ENCODE results near the gene SERPINB5.

Gene SERPINB5

GRCh38 chr18:63492851-63493250, 16.1 kb downstream of the SERPINB5 start:
- Mint-ChIP-seq H3K27ac (no peak overlapping the region), H3K4me1 (no peaks in the 10 kb centered on the region), H3K27me3 (no peaks in the 10 kb centered on the region), H3K36me3 (no peaks in the 10 kb centered on the region), H3K4me3 (no peak overlapping the region), H3K9me3 (no peaks in the 10 kb centered on the region)
- ATAC-seq: no peak

DNA sequence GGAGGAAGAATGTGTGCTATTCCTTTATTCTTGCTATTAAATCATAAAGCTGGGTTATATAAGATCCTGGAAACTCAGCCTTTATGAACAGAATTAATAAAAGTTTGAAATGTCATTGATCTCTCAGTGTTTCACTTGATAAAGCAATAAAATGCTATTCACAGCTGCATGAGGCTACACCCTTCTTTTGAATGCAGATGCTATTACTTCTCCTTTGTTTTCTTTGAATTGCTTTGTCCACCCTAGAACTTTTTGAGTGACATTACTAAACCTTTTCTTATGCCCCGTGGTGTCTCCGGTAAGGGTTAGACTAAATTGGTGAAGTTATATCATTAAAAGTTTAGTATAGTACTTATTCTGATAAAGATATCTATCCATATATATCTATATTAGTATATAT, 18.9 kb downstream of the SERPINB5 start:
- H3K4me1 Mint-ChIP-seq: no peaks in the 10 kb centered on the region
- no peaks in the 10 kb centered on the region for H3K27me3 Mint-ChIP-seq
- H3K4me3 Mint-ChIP-seq: no peak overlapping the region

GRCh38 chr18:63505566-63506335, 29.0 kb downstream of the SERPINB5 start:
- H3K4me1 Mint-ChIP-seq: no peaks in the 10 kb centered on the region
- no peak overlapping the region for H3K27ac Mint-ChIP-seq
- no peaks in the 10 kb centered on the region for H3K36me3 Mint-ChIP-seq
- no peak overlapping the region for H3K4me3 Mint-ChIP-seq
- no peaks in the 10 kb centered on the region for H3K9me3 Mint-ChIP-seq
- peaks cover 43% of the 10 kb centered on the region for H3K27me3 Mint-ChIP-seq
- no peak for ATAC-seq

More for the DNA sequence above, 18.9 kb downstream of the SERPINB5 start:
- no peak for ATAC-seq
- Mint-ChIP-seq H3K9me3 (no peaks in the 10 kb centered on the region), H3K27ac (no peak overlapping the region), H3K36me3 (no peaks in the 10 kb centered on the region)

DNA sequence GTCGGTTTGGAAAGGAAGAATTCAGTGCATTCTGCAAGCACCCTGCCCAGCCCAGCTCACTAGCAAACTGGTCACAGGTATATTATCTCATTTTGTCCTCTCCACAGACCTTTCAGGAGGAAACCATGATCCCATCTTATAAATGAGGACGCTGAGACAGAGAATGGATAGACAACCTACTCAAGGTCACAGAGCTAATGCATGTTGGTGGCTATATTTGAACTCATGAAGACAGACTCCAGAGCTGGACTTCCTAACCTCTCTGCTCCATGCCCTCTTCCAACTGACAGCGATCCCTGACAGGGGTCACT, 29.5 kb downstream of the SERPINB5 start:
- Mint-ChIP-seq H3K4me1 (no peaks in the 10 kb centered on the region), H3K27ac (no peak overlapping the region), H3K27me3 (peaks cover 48% of the 10 kb centered on the region), H3K4me3 (no peak overlapping the region), H3K9me3 (no peaks in the 10 kb centered on the region), H3K36me3 (no peaks in the 10 kb centered on the region)
- no peak for ATAC-seq

DNA sequence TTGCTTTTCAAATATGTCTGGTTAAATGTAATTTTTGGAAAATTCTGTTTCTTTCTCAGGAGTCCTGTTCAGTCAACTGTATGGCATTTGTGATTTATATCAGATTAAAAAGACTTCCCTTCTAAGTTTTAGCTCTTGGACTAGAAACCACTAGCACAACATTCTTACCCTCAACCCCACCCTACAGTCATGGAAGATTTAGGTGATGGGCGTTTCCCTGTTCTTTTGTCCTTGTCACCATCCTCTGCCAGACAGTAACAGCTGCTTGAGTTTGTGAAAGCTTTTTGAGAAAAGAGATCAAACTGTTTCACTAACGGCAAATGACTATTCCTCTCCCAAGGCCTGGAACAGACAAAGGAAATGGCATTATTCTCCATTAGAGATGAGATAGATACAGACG, 31.8 kb downstream of the SERPINB5 start:
- Mint-ChIP-seq H3K9me3 (no peaks in the 10 kb centered on the region), H3K27me3 (peaks cover 64% of the 10 kb centered on the region), H3K4me3 (no peak overlapping the region), H3K36me3 (no peaks in the 10 kb centered on the region), H3K4me1 (no peaks in the 10 kb centered on the region), H3K27ac (no peak overlapping the region)
- no peak for ATAC-seq

DNA sequence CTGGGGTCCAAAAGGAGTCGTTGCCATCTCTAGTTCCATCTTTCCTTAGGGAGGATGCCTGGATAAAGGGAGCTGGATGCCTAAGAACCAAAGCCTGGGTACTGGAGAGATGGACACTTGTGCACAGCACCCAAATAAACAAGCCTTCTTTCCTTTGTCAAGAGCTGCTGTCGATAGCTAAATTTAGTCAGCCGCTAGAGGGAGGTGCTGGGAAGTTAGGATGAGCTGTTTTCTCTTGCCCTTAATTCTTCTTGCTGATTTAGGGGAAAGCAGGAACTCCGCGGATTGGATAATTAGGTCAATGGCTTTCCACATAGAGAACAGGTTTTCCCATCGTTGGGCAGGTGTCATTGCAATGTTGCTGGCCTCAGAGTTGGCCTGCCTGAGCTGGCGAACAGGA, 34.5 kb downstream of the SERPINB5 start:
- Mint-ChIP-seq H3K4me1 (no peaks in the 10 kb centered on the region), H3K27ac (no peak overlapping the region), H3K27me3 (peaks cover 49% of the 10 kb centered on the region), H3K36me3 (no peaks in the 10 kb centered on the region), H3K9me3 (no peaks in the 10 kb centered on the region), H3K4me3 (no peak overlapping the region)
- no peak for ATAC-seq

- H3K4me3 Mint-ChIP-seq: no peak overlapping the region
- no peak for ATAC-seq
- no peaks in the 10 kb centered on the region for H3K9me3 Mint-ChIP-seq
- H3K27ac Mint-ChIP-seq: no peak overlapping the region
- H3K36me3 Mint-ChIP-seq: no peaks in the 10 kb centered on the region
- H3K4me1 Mint-ChIP-seq: no peaks in the 10 kb centered on the region
- peaks cover 38% of the 10 kb centered on the region for H3K27me3 Mint-ChIP-seq
These were observed 37.6 kb downstream of the SERPINB5 start for GRCh38 chr18:63514326-63514725.

- no peaks in the 10 kb centered on the region for H3K4me1 Mint-ChIP-seq
- no peak overlapping the region for H3K4me3 Mint-ChIP-seq
- ATAC-seq: no peak
- H3K27me3 Mint-ChIP-seq: peaks cover 35% of the 10 kb centered on the region
- H3K36me3 Mint-ChIP-seq: no peaks in the 10 kb centered on the region
- H3K27ac Mint-ChIP-seq: no peak overlapping the region
- no peaks in the 10 kb centered on the region for H3K9me3 Mint-ChIP-seq
These were observed 38.3 kb downstream of the SERPINB5 start for GRCh38 chr18:63514888-63515678.

DNA sequence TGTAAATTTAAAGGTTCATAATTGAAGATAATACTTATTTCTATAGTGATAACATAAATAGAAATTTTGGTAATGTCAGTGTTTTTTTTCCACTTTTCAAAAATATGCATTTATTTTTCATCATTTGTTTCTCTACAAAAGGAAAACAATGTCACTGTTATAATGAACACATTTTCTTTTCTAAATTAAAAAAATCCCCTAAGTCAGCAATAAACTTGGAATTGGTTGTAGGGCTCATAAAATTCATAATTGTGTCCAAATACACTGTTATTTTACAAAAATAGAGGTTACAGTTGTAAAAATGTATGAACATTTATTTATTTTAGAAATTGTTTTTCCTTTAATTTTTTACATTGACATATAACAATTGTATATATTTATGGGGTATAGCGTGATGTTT, 39.0 kb downstream of the SERPINB5 start:
- peaks cover 31% of the 10 kb centered on the region for H3K27me3 Mint-ChIP-seq
- H3K9me3 Mint-ChIP-seq: no peaks in the 10 kb centered on the region
- H3K36me3 Mint-ChIP-seq: no peaks in the 10 kb centered on the region

DNA sequence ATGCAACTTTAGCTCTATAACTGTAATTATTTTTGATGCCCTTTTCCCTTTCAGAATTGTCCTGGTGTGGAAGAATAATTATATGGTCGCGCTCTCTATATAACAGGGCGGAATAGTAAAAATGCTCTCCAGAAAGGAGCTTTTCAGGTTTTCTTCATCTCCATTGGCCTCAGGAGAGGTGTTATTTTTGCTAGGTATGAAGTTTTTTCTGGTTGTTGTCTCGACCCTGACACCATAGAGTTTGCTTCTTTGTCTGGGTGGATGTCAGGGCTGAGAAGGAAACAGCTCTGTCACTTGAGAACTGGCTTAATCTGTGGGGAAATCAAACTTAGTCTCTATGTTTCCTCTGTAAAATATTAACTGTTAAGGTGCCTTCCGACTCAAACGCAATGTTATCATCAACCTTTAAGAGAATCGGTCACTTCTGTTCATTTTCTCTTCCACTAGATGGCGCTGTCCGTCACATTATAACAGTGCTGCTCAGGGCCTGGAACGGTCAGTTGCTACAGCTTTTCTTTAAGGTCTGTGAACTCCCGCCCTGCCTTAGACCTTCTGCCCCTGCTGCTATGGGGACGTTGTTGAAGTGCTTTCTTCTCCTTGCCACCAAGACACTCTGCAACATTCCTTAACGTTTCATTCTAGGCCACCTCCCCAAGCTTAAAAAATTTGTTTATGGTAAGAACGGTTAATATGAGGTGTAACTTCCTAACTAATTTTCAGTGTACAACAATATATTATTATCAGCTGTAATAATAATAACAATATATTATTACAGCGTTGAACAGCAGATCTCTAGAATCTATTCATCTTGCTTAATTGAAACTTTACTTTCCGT, 41.6 kb downstream of the SERPINB5 start:
- Mint-ChIP-seq H3K4me1 (no peaks in the 10 kb centered on the region), H3K27me3 (peaks cover 15% of the 10 kb centered on the region), H3K36me3 (no peaks in the 10 kb centered on the region), H3K9me3 (no peaks in the 10 kb centered on the region), H3K4me3 (no peak overlapping the region), H3K27ac (no peak overlapping the region)
- peak; percentile 77 for ATAC-seq

More for the DNA sequence above, 39.0 kb downstream of the SERPINB5 start:
- Mint-ChIP-seq H3K4me3 (no peak overlapping the region), H3K27ac (no peak overlapping the region), H3K4me1 (no peaks in the 10 kb centered on the region)
- ATAC-seq: no peak

GRCh38 chr18:63520053-63520685, 43.4 kb downstream of the SERPINB5 start:
- no peak overlapping the region for H3K27ac Mint-ChIP-seq
- H3K4me3 Mint-ChIP-seq: no peak overlapping the region
- H3K27me3 Mint-ChIP-seq: peaks cover 20% of the 10 kb centered on the region
- H3K9me3 Mint-ChIP-seq: no peaks in the 10 kb centered on the region
- no peak for ATAC-seq
- no peaks in the 10 kb centered on the region for H3K4me1 Mint-ChIP-seq
- H3K36me3 Mint-ChIP-seq: no peaks in the 10 kb centered on the region

DNA sequence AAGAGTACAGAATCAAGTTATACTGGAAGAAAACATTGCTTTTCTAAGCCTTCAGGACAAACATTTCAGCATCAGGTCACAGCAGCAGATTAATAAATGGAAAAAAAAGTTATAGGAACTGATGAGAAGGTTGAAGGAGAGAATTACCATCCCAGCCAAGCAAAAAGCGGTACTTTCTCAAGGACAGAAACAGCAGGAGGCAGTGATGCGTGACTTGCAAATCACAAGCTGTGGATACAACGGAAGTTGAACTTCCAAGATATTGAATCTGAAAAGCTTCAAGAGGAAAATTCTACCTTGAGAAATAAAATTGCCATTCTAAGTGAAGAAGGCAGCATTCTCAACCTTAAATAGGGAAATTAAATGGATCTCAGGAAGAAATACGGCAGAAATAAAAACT, 46.9 kb downstream of the SERPINB5 start:
- no peak for ATAC-seq
- Mint-ChIP-seq H3K4me1 (no peaks in the 10 kb centered on the region), H3K27me3 (peaks cover 13% of the 10 kb centered on the region), H3K27ac (no peak overlapping the region), H3K36me3 (no peaks in the 10 kb centered on the region), H3K4me3 (no peak overlapping the region), H3K9me3 (no peaks in the 10 kb centered on the region)

DNA sequence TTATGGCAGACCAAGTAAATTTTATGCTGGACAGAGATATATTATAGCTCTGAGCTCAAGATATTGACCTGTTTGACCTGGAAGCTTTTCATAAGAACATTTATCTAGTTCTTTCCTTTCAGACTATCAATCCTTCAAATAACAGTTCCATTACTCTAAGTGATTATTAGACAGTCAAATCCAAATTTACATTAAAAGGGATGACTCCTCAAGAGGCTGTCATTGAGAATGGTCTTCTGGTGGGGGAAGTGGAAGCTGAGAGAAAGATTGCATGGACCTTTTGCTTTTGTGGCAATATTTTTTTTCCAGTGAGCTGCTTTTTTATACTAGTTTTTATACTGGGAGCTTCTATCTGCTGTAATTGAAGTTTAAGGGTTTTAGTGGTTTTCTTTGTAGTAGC, 50.5 kb downstream of the SERPINB5 start:
- Mint-ChIP-seq H3K27ac (no peak overlapping the region), H3K27me3 (peaks cover 9% of the 10 kb centered on the region), H3K36me3 (no peaks in the 10 kb centered on the region), H3K4me3 (no peak overlapping the region), H3K4me1 (no peaks in the 10 kb centered on the region), H3K9me3 (no peaks in the 10 kb centered on the region)
- no peak for ATAC-seq

- no peaks in the 10 kb centered on the region for H3K9me3 Mint-ChIP-seq
- ATAC-seq: no peak
These were observed 52.2 kb downstream of the SERPINB5 start for GRCh38 chr18:63528863-63529492.

DNA sequence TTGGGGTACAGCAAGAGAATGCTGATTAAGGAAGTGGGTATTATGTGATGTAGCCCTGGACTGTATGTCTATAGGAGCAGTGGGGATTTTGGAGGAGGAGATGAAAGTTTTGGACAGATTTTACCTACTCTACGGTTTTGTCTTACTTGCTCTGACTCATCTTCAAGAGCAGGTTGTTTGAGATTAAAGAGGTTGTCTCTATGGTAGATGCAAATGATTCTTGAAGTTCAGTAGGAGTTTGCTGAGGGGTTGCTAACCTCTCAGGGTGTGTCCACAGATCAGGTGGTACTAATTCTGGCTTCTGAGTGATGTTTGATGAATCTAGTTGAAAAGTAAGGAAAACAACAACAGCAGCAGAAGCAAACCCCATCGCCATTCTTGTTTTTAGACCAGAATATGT, 55.7 kb downstream of the SERPINB5 start:
- Mint-ChIP-seq H3K27me3 (no peaks in the 10 kb centered on the region), H3K4me3 (no peak overlapping the region)
- no peak for ATAC-seq

More at GRCh38 chr18:63528863-63529492, 52.2 kb downstream of the SERPINB5 start:
- Mint-ChIP-seq H3K27me3 (no peaks in the 10 kb centered on the region), H3K27ac (no peak overlapping the region), H3K4me1 (no peaks in the 10 kb centered on the region), H3K36me3 (no peaks in the 10 kb centered on the region), H3K4me3 (no peak overlapping the region)

More for the DNA sequence above, 55.7 kb downstream of the SERPINB5 start:
- Mint-ChIP-seq H3K36me3 (no peaks in the 10 kb centered on the region), H3K27ac (no peak overlapping the region), H3K4me1 (no peaks in the 10 kb centered on the region), H3K9me3 (no peaks in the 10 kb centered on the region)

Data from stimulated activated memory B cell treated with anti-CD40 and anti-IgM and Interleukin-4, amounts not matched to agents 10 μg/mL and 1 μg/mL and 100 μg/mL, for 72 hours (primary cell).